GM19467 (cell line): ENCODE results near the gene SLC15A3.
"Not testable (repeated sequence)": the region's sequence is repeated elsewhere in the genome, so short reads cannot be mapped to it uniquely, and the experiment has no call there.

ENCODE experiments used
- ATAC-seq: cut with Tn5 transposase; IDR thresholded peaks from one replicate; pipeline ENCODE4 v1.9.1; 2021; ENCODE audit warnings: mild to moderate bottlenecking, moderate library complexity; ENCODE audit not compliant: unreplicated experiment

The SLC15A3 gene

GRCh38 chr11:60977224-60977623, 25.2 kb upstream of the SLC15A3 start:
- no peak for ATAC-seq

- ATAC-seq = no peak
Observed at GRCh38 chr11:60974726-60975125, 22.8 kb upstream of the SLC15A3 start.

DNA sequence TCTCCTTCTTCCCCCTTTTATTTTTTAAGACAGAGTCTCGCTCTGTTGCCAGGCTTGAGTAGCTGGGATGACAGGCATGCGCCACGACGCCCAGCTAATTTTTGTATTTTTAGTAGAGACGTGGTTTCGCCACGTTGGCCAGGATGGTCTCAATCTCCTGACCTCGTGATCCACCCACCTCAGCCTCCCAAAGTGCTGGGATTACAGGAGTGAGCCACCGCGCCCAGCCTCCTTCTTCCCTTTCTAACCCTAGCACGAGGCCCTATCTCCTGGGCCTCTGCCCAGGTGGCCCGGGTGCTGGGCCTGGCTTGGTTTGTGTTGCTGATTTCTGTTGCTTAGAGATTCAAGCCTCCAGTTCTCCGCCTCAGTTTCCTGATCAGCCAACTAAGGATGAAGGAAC, 22.3 kb upstream of the SLC15A3 start:
- ATAC-seq = not testable (repeated sequence)

- ATAC-seq = no peak
Observed at GRCh38 chr11:60973699-60974098, 21.7 kb upstream of the SLC15A3 start.

GRCh38 chr11:60972182-60973030, 20.4 kb upstream of the SLC15A3 start:
- no peak for ATAC-seq

DNA sequence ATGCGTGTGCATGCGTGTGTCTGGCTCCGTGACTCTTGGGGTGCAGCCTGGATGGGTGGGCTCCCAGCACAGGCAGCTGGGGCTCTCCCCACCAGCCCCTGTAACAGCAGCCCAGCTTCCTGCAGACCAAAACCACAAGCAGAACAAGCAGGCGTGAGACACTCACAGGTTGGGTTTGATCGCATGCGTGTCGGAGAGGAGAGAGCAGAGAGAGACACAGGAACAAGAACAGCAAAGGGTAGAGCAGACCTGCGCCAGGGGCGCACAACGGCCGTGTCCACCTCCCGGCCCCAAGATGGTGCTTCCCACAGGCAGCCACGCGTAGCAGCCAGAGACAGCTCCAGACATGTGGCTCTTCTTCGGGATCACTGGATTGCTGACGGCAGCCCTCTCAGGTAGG, 19.5 kb upstream of the SLC15A3 start, which contains the start of gene CD6:
CD6 (plus strand) TSS at position 161 of the 400 bp plus-strand sequence; CDS start at position 347, 186 bp downstream.
- ATAC-seq = no peak

DNA sequence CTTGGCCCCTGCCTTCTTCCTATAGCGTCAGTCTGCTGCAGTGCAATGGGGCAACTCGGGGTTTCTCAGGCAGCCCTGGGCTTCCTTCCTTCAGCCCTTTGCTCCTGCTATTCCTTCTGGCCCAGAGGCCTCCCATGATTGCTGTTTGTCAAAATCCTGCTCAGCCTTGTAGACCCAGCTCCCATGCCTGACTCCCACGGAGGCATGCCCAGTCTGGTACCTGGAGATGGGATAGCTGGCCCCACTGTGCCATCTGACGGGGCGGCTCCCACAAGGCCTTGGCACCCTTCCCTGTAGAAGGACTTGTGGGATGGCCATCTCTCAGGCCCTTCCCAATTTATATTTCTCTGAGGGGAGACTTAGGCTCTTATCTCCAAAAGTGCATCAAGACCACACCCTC, 18.9 kb upstream of the SLC15A3 start:
- ATAC-seq = no peak

DNA sequence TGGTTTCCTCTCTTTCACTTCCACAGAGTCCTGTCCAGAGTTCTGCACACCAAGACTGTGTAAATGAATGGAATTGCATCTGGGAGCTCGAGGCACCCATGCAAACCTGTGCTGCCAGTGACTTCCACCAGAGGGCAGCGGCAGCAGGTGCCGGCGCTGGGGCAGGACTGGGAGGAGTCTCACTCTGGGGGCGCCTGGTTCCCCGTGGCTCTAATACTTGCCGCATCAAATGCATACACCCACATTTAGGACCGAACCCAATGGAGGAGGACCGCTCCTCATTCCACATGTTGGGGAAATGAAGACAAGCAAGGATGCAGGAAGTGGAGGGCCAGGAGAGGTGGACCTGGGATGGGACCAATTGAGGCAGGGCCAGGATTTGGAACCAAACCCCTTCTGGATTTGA, 18.4 kb upstream of the SLC15A3 start:
- no peak for ATAC-seq

DNA sequence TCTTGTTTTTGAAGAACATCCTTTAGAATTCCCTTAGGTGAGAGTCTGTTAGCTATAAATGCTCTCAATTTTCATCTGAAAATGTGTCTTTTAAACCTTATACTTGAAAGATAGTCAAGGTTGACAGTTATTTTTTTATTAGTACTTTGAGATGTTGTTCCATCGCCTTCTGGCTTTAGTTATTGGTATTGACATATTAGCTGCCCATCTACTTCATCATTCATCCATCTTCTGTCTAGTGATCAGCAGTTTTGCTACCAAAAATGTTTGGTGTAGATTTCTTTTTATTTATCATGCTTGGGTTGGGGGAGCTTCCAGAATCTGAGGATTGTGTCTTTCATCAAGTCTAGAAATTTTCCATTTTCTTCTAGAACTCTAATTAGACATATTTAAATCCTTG, 16.2 kb upstream of the SLC15A3 start:
- ATAC-seq = no peak

- no peak for ATAC-seq
Observed at GRCh38 chr11:60966890-60967289, 14.9 kb upstream of the SLC15A3 start.

DNA sequence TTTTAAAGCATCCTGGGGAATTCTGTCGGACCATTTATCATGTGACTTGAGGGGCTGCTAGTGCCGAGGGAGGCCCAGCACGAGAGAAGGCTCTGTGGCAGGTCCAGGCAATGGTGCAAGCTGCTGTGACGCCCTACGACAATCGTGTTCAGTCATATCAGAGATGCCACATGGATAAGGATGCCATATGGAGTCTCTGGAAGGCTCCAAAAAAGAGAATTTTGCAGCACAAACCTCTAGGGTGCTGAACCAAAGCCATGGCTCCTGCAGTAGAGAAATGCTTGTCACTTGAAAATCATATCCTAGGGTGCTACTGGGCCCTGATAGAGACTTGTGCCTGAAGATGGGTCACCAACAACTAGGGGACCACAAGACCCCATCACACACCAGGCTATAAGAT, 12.8 kb upstream of the SLC15A3 start:
- no peak for ATAC-seq

GRCh38 chr11:60960405-60960804, 8.4 kb upstream of the SLC15A3 start:
- no peak for ATAC-seq

- no peak for ATAC-seq
Observed at GRCh38 chr11:60959431-60959830, 7.5 kb upstream of the SLC15A3 start.

GRCh38 chr11:60957188-60957587, 5.2 kb upstream of the SLC15A3 start:
- no peak for ATAC-seq

DNA sequence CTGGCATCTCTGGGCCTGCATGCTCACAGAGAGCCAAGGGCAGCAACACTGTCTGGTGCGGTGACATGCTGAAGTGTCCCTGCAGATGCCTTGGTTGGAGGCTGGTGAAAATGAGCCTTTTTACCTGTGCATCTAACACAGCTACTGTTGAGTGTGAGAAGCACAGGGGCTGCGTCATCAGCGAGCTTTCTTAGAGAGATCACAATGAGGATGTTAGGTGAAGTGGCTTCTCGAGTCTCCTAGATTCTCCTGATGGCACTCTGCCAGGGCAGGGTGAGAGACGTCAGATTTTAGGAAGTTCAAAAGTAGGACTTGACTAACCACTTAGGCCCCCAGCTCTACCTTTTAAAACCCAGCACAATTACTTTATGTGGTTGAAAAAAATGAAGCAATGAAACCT, 3.6 kb upstream of the SLC15A3 start:
- no peak for ATAC-seq

- ATAC-seq = no peak
Observed at GRCh38 chr11:60954421-60954820, 2.4 kb upstream of the SLC15A3 start.

DNA sequence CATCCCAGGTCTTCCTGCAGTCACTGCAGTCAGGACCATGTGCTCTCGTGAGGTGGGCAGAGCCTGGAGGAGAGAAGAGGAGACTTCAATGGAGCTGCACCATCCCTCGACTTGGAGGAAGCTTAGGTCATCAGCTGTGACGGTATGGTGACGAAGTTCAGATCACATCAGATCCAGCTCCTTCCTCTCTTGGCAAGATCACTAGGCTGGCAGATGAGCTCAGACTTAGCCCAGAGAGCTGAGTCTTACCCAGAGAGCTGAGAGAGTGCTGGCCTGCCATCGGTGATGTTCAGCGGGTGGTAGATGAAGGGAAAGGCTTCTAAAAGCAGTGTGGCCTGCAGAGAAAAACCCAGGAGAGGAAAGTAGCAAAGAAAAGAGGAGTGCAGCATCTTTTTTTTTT, 1.8 kb upstream of the SLC15A3 start:
- no peak for ATAC-seq

DNA sequence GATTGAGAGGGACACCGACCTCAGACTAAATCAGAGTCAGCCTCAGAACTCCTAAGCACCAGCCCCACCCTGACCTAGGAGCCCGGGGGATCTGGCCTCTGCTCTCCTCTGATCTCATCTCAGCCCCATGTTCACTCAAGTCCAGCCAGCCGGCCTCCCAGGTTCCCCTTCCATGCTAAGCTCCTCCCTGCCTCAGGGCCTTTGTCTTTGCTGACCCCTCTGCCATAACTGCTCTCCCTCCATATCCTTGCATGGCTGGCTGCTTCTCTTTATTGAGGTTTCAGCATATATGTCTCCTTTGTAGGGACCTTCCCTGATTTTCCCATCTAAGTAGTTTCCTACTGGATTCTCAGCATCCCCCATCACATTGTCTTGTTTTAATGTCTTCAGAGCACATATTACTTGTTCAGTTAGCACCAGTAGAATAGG, 780 bp upstream of the SLC15A3 start:
- no peak for ATAC-seq

DNA sequence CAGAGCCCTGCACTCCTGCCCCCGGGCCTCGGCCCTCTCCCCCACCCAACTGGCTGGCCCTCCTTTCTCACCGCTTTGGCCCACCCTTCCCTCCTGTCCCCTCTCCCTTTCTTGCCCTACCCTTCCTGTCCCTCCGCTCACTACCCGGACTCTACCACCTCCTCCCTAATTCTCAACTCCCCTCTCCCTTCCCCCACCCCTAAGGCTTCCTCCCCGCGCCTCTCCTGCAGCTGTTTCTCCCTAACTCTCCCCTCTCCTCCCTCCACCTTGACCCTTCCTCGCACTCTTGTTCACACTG, 421 bp downstream of the SLC15A3 start:
- ATAC-seq = no peak

- no peak for ATAC-seq
Observed at GRCh38 chr11:60950933-60951605, 907 bp downstream of the SLC15A3 start.

DNA sequence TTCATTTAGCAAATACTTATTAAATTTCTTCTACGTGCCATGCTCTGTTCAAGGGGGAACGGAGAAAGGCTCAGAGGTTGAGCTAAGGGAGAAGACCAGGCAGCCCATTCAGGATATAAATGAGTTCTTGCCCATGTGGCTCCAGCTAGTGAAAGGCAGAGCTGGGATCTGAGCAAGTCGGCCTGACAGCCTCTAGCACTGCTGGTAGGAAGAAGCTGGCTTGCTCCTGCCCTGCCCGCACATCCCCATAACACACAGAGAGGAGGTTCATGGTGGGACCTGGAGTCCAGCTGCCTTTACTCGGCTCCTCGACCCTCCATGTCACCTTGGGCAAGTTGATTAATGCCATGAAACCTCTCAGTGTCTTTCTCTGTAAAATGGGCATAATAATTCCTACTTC, 2.0 kb downstream of the SLC15A3 start:
- no peak for ATAC-seq

- ATAC-seq = no peak
Observed at GRCh38 chr11:60948250-60948649, 3.7 kb downstream of the SLC15A3 start.
